Osteoblast (primary cell): ENCODE results near the gene SLC7A14. TPM values are rescaled to one million over a fixed set of nuclear protein-coding genes. Genes with fewer than 3 reads are reported as not detected.

Experiments
- DNase-seq: peaks from one replicate; pipeline ENCODE4 v3.0.0; 2011; ENCODE audit warnings: low spot score, mixed read lengths; ENCODE audit not compliant: insufficient read length; ENCODE audit errors: missing footprints
- H2AFZ ChIP-seq: 2 replicates; pipeline ENCODE4 v1.6.0; 2011; ENCODE audit warnings: mild to moderate bottlenecking, low read length
- H3K27ac ChIP-seq: 2 replicates; pipeline ENCODE4 v1.5.1; 2011; ENCODE audit warnings: mild to moderate bottlenecking, low read depth, low read length, moderate library complexity
- H3K27me3 ChIP-seq: 2 replicates; pipeline ENCODE4 v1.6.0; 2012; ENCODE audit warnings: mild to moderate bottlenecking, control low read depth, inconsistent platforms, low read length, moderate library complexity; ENCODE audit not compliant: insufficient read depth
- H3K36me3 ChIP-seq: 2 replicates; pipeline ENCODE4 v1.5.1; 2011; ENCODE audit warnings: mild to moderate bottlenecking, low read length, control low read depth, moderate library complexity; ENCODE audit not compliant: insufficient read depth
- H3K4me1 ChIP-seq: 2 replicates; pipeline ENCODE4 v1.5.1; 2011; ENCODE audit warnings: mild to moderate bottlenecking, low read length, control low read depth, moderate library complexity; ENCODE audit not compliant: insufficient read depth
- H3K4me2 ChIP-seq: 2 replicates; pipeline ENCODE4 v1.6.0; 2011; ENCODE audit warnings: mild to moderate bottlenecking, low read length; ENCODE audit not compliant: insufficient read depth
- H3K4me3 ChIP-seq: fragments of 200-600 bp; sonication (generic); 3 replicates; pipeline ENCODE4 v1.5.1; 2012; ENCODE audit warnings: mild to moderate bottlenecking, low read length, inconsistent platforms; ENCODE audit not compliant: insufficient read depth
- H3K79me2 ChIP-seq: 2 replicates; pipeline ENCODE4 v1.6.0; 2012; ENCODE audit warnings: mild to moderate bottlenecking, low read length, control low read depth, inconsistent platforms; ENCODE audit not compliant: insufficient read depth
- H3K9me3 ChIP-seq: 2 replicates; pipeline ENCODE4 v1.5.1; 2011; ENCODE audit warnings: low read depth, low read length, control low read depth
- H4K20me1 ChIP-seq: 2 replicates; pipeline ENCODE4 v1.6.0; 2012; ENCODE audit warnings: mild to moderate bottlenecking, low read length, control low read depth; ENCODE audit not compliant: insufficient read depth
- CTCF ChIP-seq: IDR thresholded peaks from 2 replicates; pipeline ENCODE4 v1.5.1; 2011; ENCODE audit warnings: mild to moderate bottlenecking, low read depth, low read length, moderate library complexity; ENCODE audit errors: extremely low read depth
- total RNA-seq: library from RNA; depleted of rRNA; stranded (reverse); fragments of >200 nt; gene quantifications from 2 replicates; pipeline ENCODE4 v1.2.3, GENCODE V29; 2012

SLC7A14 gene
- total RNA-seq, 1 donor = 0.36 TPM

GRCh38 chr3:170621256-170621655 is 35.4 kb upstream of the SLC7A14 start:
- no peak overlapping the region for H3K27ac ChIP-seq
- peaks cover 8% of the 10 kb centered on the region for H3K4me1 ChIP-seq
- no peaks in the 10 kb centered on the region for H3K36me3 ChIP-seq
- no peak overlapping the region for H3K4me3 ChIP-seq
- TF ChIP-seq CTCF = no peak
- no peaks in the 10 kb centered on the region for H3K9me3 ChIP-seq
- H3K27me3 ChIP-seq = no peaks in the 10 kb centered on the region
- H3K79me2 ChIP-seq = no peaks in the 10 kb centered on the region
- DNase-seq = no peak
- H4K20me1 ChIP-seq = no peaks in the 10 kb centered on the region
- H3K4me2 ChIP-seq = no peak overlapping the region
- peak overlapping the region; percentile 35 for H2AFZ ChIP-seq

- no peaks in the 10 kb centered on the region for H3K36me3 ChIP-seq
- no peak for TF ChIP-seq CTCF
- H3K27me3 ChIP-seq = no peaks in the 10 kb centered on the region
- H3K9me3 ChIP-seq = no peaks in the 10 kb centered on the region
- H3K4me1 ChIP-seq = peaks cover 8% of the 10 kb centered on the region
- peak overlapping the region; percentile 34 for H3K27ac ChIP-seq
- H3K4me2 ChIP-seq = peak overlapping the region; percentile 34
- H2AFZ ChIP-seq = no peak overlapping the region
- DNase-seq = peak; percentile 82
- no peak overlapping the region for H3K4me3 ChIP-seq
- no peaks in the 10 kb centered on the region for H4K20me1 ChIP-seq
- no peaks in the 10 kb centered on the region for H3K79me2 ChIP-seq
Measured at GRCh38 chr3:170614214-170614966, 28.5 kb upstream of the SLC7A14 start.

- H3K4me3 ChIP-seq = no peak overlapping the region
- no peaks in the 10 kb centered on the region for H3K79me2 ChIP-seq
- H3K4me1 ChIP-seq = peaks cover 8% of the 10 kb centered on the region
- no peaks in the 10 kb centered on the region for H3K36me3 ChIP-seq
- H2AFZ ChIP-seq = no peak overlapping the region
- no peak for TF ChIP-seq CTCF
- H3K27ac ChIP-seq = no peak overlapping the region
- no peaks in the 10 kb centered on the region for H4K20me1 ChIP-seq
- no peaks in the 10 kb centered on the region for H3K9me3 ChIP-seq
- no peaks in the 10 kb centered on the region for H3K27me3 ChIP-seq
- no peak overlapping the region for H3K4me2 ChIP-seq
- no peak for DNase-seq
Measured at GRCh38 chr3:170611751-170612150, 25.9 kb upstream of the SLC7A14 start.

GRCh38 chr3:170610321-170610884 is 24.5 kb upstream of the SLC7A14 start:
- Histone ChIP-seq H2AFZ (no peak overlapping the region), H3K4me2 (no peak overlapping the region), H4K20me1 (no peaks in the 10 kb centered on the region), H3K79me2 (no peaks in the 10 kb centered on the region), H3K36me3 (no peaks in the 10 kb centered on the region), H3K9me3 (no peaks in the 10 kb centered on the region), H3K4me3 (no peak overlapping the region), H3K27me3 (no peaks in the 10 kb centered on the region), H3K4me1 (peaks cover 8% of the 10 kb centered on the region), H3K27ac (no peak overlapping the region)
- DNase-seq = no peak
- no peak for TF ChIP-seq CTCF
